ENCODE measurements around the gene JSRP1.

Gene JSRP1

DNA sequence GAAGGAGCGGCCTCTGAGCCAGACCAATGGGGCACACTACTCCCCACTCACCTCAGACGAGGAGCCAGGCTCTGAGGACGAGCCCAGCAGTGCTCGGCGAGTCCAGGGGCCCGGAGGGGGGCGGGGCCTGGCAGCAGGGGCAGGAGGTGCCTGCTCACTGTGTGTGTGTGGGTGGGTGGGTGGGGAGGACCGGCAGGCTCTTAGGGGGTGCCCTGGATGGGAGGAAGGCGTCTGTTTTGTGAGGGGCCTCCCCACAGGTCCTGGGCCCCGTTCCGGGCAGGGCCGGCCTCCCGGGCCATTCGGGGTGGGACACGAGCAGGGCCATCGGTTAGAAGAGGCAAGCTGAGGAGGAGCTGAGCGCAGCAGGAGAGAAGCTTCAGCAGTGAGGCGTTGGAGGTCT is 32.8 kb downstream of the JSRP1 start:
- no peak for DNase-seq (ENCODE audit: low read depth, low spot score)
- ChIA-PET CTCF (interaction anchor here (0.7 to 1.3 kb wide), 3 partner anchors 12 to 68 kb away, joined by 3 read pairs; partner anchors contain the start of gene PLEKHJ1), POLR2A (no interaction called here)
- no peak for TF ChIP-seq CTCF (IDR thresholded peaks at IDR 0.05; ENCODE audit: insufficient read depth, low read length, missing control alignments)
- H3K4me3 ChIP-seq (ENCODE audit: low read depth, low read length) = no peak overlapping the region

DNA sequence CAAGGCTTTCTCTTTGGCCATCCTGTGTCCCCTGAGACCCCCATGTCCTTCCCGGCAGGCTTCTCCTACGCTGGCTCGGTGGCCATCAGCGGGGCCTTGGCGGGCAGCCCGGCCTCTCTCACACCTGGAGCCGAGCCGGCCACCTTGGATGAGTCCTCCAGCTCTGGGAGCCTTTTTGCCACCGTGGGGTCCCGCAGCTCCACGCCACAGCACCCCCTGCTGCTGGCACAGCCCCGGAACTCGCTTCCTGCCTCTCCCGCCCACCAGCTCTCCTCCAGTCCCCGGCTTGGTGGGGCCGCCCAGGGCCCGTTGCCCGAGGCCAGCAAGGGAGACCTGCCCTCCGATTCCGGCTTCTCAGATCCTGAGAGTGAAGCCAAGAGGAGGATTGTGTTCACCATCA is 34.3 kb downstream of the JSRP1 start:
- ChIA-PET POLR2A (interaction anchor here (0.6 to 1.0 kb wide), 2 partner anchors 12 to 15 kb away, joined by 3 read pairs; no protein-coding TSS in a partner anchor), CTCF (interaction anchor here (0.8 to 1.8 kb wide), 8 partner anchors 9 to 68 kb away, joined by 3 to 9 read pairs (median 4); partner anchors contain the start of gene PLEKHJ1)
- TF ChIP-seq CTCF (IDR thresholded peaks at IDR 0.05; ENCODE audit: insufficient read depth, low read length, missing control alignments) = no peak
- DNase-seq (ENCODE audit: low read depth, low spot score) = no peak
- no peak overlapping the region for H3K4me3 ChIP-seq (ENCODE audit: low read depth, low read length)

DNA sequence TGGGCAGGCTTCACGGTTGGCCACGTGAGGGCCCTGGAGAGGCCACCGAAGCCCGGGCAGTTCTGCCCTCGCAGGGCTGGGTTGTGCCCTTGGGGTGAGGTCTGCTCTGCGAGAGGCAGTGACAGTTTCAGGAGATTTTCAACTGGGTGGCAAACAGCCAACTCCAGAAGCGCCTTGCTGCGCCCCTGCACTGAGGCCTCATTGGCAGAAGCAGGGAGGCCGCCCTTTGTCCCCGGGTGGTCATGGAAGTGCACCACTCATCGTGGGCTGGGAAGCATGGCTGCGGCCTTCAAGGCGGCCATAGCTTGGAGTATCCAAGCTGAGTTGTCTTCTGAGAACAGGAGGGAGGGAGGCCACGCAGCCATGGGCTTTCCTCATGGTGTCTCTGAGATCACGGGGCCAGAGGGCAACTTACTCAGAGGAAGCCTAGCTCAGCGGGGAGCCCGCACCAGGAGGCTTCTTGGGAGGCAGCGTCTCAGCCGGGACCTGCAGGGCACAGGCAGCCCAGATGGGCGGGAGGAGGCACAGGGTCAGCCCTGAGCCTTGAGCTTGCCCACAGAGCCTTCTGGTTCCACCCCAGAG is 34.9 kb downstream of the JSRP1 start:
- TF ChIP-seq CTCF (IDR thresholded peaks at IDR 0.05; ENCODE audit: insufficient read depth, low read length, missing control alignments) = no peak
- H3K4me3 ChIP-seq (ENCODE audit: low read depth, low read length) = no peak overlapping the region
- ChIA-PET POLR2A (interaction anchor here (0.6 to 1.0 kb wide), 2 partner anchors 12 to 16 kb away, joined by 3 read pairs; no protein-coding TSS in a partner anchor), CTCF (interaction anchor here (0.8 to 1.8 kb wide), 8 partner anchors 8 to 68 kb away, joined by 3 to 9 read pairs (median 4); partner anchors contain the start of gene PLEKHJ1)
- no peak for DNase-seq (ENCODE audit: low read depth, low spot score)

DNA sequence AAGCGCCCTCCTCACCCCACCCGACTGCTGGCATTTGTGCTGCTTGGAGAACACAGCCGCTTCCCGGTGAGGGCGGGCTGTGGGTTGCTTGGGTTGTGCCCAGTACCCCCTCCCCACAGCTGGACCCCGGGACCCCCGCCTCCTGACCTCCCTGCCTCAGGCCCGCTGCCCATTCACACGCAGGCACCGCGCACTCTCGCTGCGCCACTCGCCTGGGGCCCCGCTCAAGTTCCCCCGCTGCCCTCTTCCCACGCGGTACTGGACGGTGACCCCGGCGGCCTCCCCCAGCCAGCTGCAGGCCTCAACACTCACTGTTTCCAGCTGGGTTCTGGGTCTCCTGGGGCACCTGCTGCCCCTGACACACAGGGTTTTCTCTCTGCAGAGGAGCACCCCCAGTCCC is 36.5 kb downstream of the JSRP1 start:
- DNase-seq (ENCODE audit: low read depth, low spot score) = no peak
- ChIA-PET POLR2A (no interaction called here), CTCF (no interaction called here)
- no peak overlapping the region for H3K4me3 ChIP-seq (ENCODE audit: low read depth, low read length)
- no peak for TF ChIP-seq CTCF (IDR thresholded peaks at IDR 0.05; ENCODE audit: insufficient read depth, low read length, missing control alignments)

- CTCF ChIA-PET = interaction anchor here (0.9 kb wide), 1 partner anchor 18 kb away, joined by 3 read pairs; the partner anchor contains the start of gene PLEKHJ1
- no peak overlapping the region for H3K4me3 ChIP-seq (ENCODE audit: low read depth, low read length)
- no peak for DNase-seq (ENCODE audit: low read depth, low spot score)
- POLR2A ChIA-PET = no interaction called here
- no peak for TF ChIP-seq CTCF (IDR thresholded peaks at IDR 0.05; ENCODE audit: insufficient read depth, low read length, missing control alignments)
Measured at GRCh38 chr19:2217591-2217990, 38.6 kb downstream of the JSRP1 start.

GRCh38 chr19:2216361-2217225 is 39.6 kb downstream of the JSRP1 start:
- no peak for DNase-seq (ENCODE audit: low read depth, low spot score)
- no peak for TF ChIP-seq CTCF (IDR thresholded peaks at IDR 0.05; ENCODE audit: insufficient read depth, low read length, missing control alignments)
- no peak overlapping the region for H3K4me3 ChIP-seq (ENCODE audit: low read depth, low read length)
- ChIA-PET POLR2A (interaction anchor here (1.1 kb wide), 1 partner anchor 10 kb away, joined by 3 read pairs; no protein-coding TSS in a partner anchor), CTCF (interaction anchor here (0.7 to 3.0 kb wide), 4 partner anchors 13 to 61 kb away, joined by 3 to 9 read pairs (median 6); partner anchors contain the start of gene PLEKHJ1)
